Thyroid gland (tissue), 4 donors: ENCODE data around the gene PNPLA6. TPM values are rescaled to one million over a fixed set of nuclear protein-coding genes. Genes with fewer than 3 reads are reported as not detected.

Experiments used
- DNase-seq, 2 donors: peaks; one replicate each; pipeline ENCODE4 v3.0.0-alpha.2; 2019
- H3K27ac ChIP-seq, 3 donors: fragments of 200-600 bp; sonication (generic); 1 replicate in 2 of 3; 2 replicates in 1 of 3; pipeline ENCODE4 v1.5.1; 2016 to 2019; ENCODE audit warnings: mild to moderate bottlenecking in 1 of 3, moderate library complexity in 1 of 3
- H3K27me3 ChIP-seq: fragments of 200-600 bp; sonication (generic); one replicate; pipeline ENCODE4 v1.5.1; 2019
- H3K36me3 ChIP-seq, 2 donors: fragments of 200-600 bp; sonication (generic); one replicate each; pipeline ENCODE4 v1.5.1; 2016 to 2019
- H3K4me1 ChIP-seq, 2 donors: fragments of 200-600 bp; sonication (generic); one replicate each; pipeline ENCODE4 v1.5.1; 2017 to 2019
- H3K4me3 ChIP-seq, 3 donors: fragments of 200-600 bp; sonication (generic); replicated peaks in 1 of 3; 1 replicate in 2 of 3; 2 replicates in 1 of 3; pipeline ENCODE4 v1.5.1; 2016; ENCODE audit warnings: mild to moderate bottlenecking in 1 of 3
- H3K9me3 ChIP-seq: fragments of 200-600 bp; sonication (generic); one replicate; pipeline ENCODE4 v1.5.1; 2017
- POLR2A ChIP-seq, 2 donors: fragments of 450-650 bp; IDR thresholded peaks; one replicate each; pipeline ENCODE4 v1.6.1; 2017; ENCODE audit warnings: antibody characterized with exemption in 2 of 2, mild to moderate bottlenecking in 2 of 2, moderate library complexity in 1 of 2
- WGBS, 2 donors: methylation state at CpG; one replicate each; pipeline ENCODE4 v1.1.5; 2017; 5-methylcytosine and 5-hydroxymethylcytosine counted together
- intact Hi-C: fragments of 100-400 bp; cut with DNase I; formaldehyde crosslinking; loops from one replicate; pipeline ENCODE4 v1.15.1; 2023
- total RNA-seq, 4 donors: library from RNA; depleted of rRNA; stranded (reverse); fragments of >200 nt; gene quantifications; one replicate each; pipeline ENCODE4 v1.2.3, GENCODE V29; 2016
- TF ChIP-seq, protein P1 (sequence below), 6 experiments: fragments of 200-600 bp in 3 of 6; fragments of 450-650 bp in 3 of 6; sonication (generic) in 3 of 6; IDR thresholded peaks; one replicate each; pipeline ENCODE4 v1.5.1; 2016 to 2019; ENCODE audit warnings: antibody characterized with exemption in 6 of 6, mild to moderate bottlenecking in 2 of 6, inconsistent platforms in 1 of 6, moderate library complexity in 1 of 6

The PNPLA6 gene
- total RNA-seq, 4 donors from 2014 or later: 53.2 to 93.9 (median 84.1) TPM

DNA sequence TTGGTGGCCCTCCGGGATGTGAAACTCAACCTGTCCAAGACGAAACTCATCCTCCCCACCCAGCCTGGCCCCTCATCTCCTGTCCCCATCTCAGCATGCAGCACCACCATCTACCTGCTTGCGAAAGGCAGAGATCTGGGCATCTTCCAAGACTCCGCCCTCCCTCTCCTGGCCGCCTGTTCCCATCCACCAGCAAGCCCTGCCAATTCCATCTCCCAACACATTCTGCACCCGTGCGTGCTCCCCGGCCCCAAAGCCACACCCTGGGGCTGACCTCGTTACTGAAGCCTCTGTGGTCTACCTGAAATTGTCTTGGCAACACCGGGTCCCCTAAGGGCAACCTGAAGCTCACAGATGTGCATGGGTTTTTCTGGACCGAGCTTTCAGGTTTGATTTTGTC is 46.9 kb downstream of the PNPLA6 start:
- TF ChIP-seq, protein P1, sequence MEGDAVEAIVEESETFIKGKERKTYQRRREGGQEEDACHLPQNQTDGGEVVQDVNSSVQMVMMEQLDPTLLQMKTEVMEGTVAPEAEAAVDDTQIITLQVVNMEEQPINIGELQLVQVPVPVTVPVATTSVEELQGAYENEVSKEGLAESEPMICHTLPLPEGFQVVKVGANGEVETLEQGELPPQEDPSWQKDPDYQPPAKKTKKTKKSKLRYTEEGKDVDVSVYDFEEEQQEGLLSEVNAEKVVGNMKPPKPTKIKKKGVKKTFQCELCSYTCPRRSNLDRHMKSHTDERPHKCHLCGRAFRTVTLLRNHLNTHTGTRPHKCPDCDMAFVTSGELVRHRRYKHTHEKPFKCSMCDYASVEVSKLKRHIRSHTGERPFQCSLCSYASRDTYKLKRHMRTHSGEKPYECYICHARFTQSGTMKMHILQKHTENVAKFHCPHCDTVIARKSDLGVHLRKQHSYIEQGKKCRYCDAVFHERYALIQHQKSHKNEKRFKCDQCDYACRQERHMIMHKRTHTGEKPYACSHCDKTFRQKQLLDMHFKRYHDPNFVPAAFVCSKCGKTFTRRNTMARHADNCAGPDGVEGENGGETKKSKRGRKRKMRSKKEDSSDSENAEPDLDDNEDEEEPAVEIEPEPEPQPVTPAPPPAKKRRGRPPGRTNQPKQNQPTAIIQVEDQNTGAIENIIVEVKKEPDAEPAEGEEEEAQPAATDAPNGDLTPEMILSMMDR (IDR thresholded peaks at IDR 0.05): no peak
- TF ChIP-seq POLR2A (IDR thresholded peaks at IDR 0.05): no peak
- Histone ChIP-seq H3K4me3 (no peak overlapping the region), H3K4me1 (no peaks in the 10 kb centered on the region), H3K27ac (no peak overlapping the region), H3K27me3 (no peaks in the 10 kb centered on the region), H3K36me3 (no peaks in the 10 kb centered on the region), H3K9me3 (no peaks in the 10 kb centered on the region)
- intact Hi-C loops: no loop called here
- no peak for DNase-seq
- 56 to 61% methylated on average over 11 of the region's 11 CpGs for WGBS, 2 donors

DNA sequence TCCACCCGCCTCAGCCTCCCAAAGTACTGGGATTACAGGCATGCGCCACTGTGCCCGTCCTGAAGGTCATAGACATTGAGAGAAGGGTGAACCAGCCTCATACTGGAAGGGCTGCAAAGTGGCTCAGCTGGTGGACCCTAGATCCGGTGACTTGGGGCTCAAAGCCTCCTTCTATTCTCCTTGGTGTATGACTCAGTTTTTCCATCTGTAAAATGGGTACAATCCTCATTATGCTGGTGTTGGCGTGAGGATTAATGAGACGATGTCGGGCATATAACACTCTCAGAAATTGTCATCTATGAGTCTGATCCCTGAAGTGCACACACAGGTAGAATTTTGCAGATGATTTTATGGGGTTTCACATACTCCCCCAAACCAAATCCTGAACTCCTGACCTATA is 54.3 kb downstream of the PNPLA6 start:
- no peaks in the 10 kb centered on the region for H3K36me3 ChIP-seq
- WGBS, 2 donors: 87 to 93% methylated on average over 7 of the region's 7 CpGs
- no peak for TF ChIP-seq POLR2A (IDR thresholded peaks at IDR 0.05)
- TF ChIP-seq, protein P1 (IDR thresholded peaks at IDR 0.05): no peak
- intact Hi-C loops: no loop called here
- DNase-seq: no peak
- no peak overlapping the region for H3K4me3 ChIP-seq
- no peaks in the 10 kb centered on the region for H3K4me1 ChIP-seq
- no peaks in the 10 kb centered on the region for H3K9me3 ChIP-seq
- H3K27me3 ChIP-seq: no peaks in the 10 kb centered on the region
- H3K27ac ChIP-seq: no peak overlapping the region

DNA sequence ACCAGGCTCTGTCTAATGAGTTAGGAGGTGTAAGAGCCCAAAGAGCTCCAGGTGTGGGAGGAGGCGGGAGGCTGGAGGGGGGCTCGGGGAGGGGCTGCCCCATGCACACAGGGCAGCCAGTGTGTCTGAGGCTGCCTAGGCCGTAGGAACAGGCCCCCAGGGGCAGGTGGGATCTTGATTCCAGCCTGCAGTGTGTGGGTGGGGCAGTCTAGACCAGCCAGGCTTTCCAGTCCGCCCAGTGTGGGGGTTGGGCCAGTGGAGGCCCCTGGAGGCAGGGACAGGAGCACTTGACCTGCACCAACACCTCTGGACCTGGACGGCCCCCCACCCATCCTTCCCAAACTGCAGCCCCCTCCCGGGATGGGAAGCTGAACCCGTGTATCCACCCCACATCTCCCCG is 54.7 kb downstream of the PNPLA6 start:
- Histone ChIP-seq H3K4me1 (no peaks in the 10 kb centered on the region), H3K27ac (no peak overlapping the region), H3K27me3 (no peaks in the 10 kb centered on the region), H3K9me3 (no peaks in the 10 kb centered on the region), H3K36me3 (no peaks in the 10 kb centered on the region), H3K4me3 (no peak overlapping the region)
- no peak for TF ChIP-seq POLR2A (IDR thresholded peaks at IDR 0.05)
- TF ChIP-seq, protein P1 (IDR thresholded peaks at IDR 0.05): no peak
- intact Hi-C loops: no loop called here
- 28 to 40% methylated on average over 2 to 8 of the region's 8 CpGs for WGBS, 2 donors
- peak in 1 of 2 donors; percentile 24 for DNase-seq

DNA sequence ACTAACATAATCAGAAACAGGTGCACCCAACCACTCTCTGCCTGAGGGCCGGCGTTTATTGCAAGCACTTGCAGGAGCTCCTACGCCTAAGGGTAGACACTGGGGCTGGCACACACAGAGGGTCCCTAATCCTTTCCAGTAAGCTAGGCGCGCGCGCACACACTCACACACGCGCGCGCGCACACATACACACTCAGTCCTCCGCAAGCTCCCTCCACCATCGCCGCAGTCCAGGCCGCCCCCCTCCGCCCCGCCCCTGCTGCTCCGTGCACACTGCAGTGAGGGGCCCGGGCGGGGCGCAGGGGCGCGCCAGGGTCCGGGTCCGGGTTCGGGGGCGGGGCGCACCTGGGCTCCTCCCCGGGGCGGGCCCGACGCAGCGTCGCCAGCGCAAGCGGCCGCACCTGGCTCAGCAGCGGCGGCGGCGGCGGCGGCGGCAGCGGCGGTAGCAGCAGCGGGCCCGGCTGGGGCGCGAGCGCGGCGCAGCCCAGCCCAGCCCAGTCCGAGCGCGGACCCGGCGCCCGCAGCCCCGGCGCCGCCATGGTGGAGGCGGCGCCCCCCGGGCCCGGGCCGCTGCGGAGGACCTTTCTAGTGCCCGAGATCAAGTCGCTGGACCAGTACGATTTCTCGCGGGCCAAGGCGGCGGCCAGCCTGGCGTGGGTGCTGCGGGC is 60.1 kb downstream of the PNPLA6 start, which contains the start of gene CAMSAP3:
Gene CAMSAP3, plus strand, starts transcription at position 398 of the 668 bp plus-strand sequence. Its CDS starts 140 bp downstream, at position 538.
- peak; percentile 62 to 73 for DNase-seq
- intact Hi-C loops: no loop called here

More for the DNA sequence above, 60.1 kb downstream of the PNPLA6 start, which contains the start of gene CAMSAP3:
- TF ChIP-seq POLR2A (IDR thresholded peaks at IDR 0.05): peak in 1 of 2 donors; percentile 77
- TF ChIP-seq, protein P1 (IDR thresholded peaks at IDR 0.05): no peak
- Histone ChIP-seq H3K4me3 (peak within 1 kb of the TSS; percentile 30 to 53 (median 46)), H3K36me3 (no peaks in the 10 kb centered on the region), H3K27ac (no peak within 1 kb of the TSS), H3K27me3 (no peaks in the 10 kb centered on the region), H3K4me1 (peaks cover 0 to 9% of the 10 kb centered on the region in 2 donors), H3K9me3 (no peaks in the 10 kb centered on the region)
- 0 to 1% methylated on average over 15 to 28 of the region's 78 CpGs for WGBS, 2 donors
